SK-N-SH (cell line): ENCODE data around the gene ATOSB. TPM values are rescaled to one million over a fixed set of nuclear protein-coding genes. Genes with fewer than 3 reads are reported as not detected.

Source experiments
- CTCF ChIA-PET: fragments of 300-600, 350-600 bp; formaldehyde crosslinking; extraction: SDS; loops from one replicate; lab custom pipeline; 2021; lab: Yijun Ruan, JAX
- POLR2A ChIA-PET: fragments of 350-600 bp; sonication (Branson Sonifier 250); formaldehyde crosslinking; extraction: SDS; loops from one replicate; lab custom pipeline; 2020; ENCODE audit warnings: antibody characterized with exemption, inconsistent platforms; lab: Yijun Ruan, JAX
- DNase-seq: peaks from one replicate; pipeline ENCODE4 v3.0.0; 2012
- H2AFZ ChIP-seq: fragments of 200-600 bp; sonication (generic); 2 replicates; pipeline ENCODE4 v1.8.1; 2016; ENCODE audit warnings: antibody characterized with exemption, mild to moderate bottlenecking, low read depth
- H3F3A ChIP-seq: fragments of 200-600 bp; sonication (generic); replicated peaks from 2 replicates; pipeline ENCODE3; 2016; ENCODE audit warnings: antibody characterized with exemption, mild to moderate bottlenecking; ENCODE audit not compliant: insufficient read depth
- H3K27ac ChIP-seq, 2 experiments: fragments of 200-500 bp in 1 of 2; fragments of 200-600 bp in 1 of 2; sonication (Bioruptor generic) in 1 of 2; sonication (generic), shearing (Covaris generic) in 1 of 2; 2 replicates each; pipeline versions ENCODE4 v1.5.1 to v1.6.1; 2014 to 2016; ENCODE audit warnings: low read depth in 2 of 2, inconsistent platforms in 1 of 2, low read length in 1 of 2, mild to moderate bottlenecking in 1 of 2, mixed read lengths in 1 of 2
- H3K27me3 ChIP-seq: fragments of 200-600 bp; sonication (generic), shearing (Covaris generic); 2 replicates; pipeline ENCODE4 v1.6.1; 2016; ENCODE audit warnings: mixed run types; ENCODE audit not compliant: insufficient read depth
- H3K36me3 ChIP-seq, 2 experiments: fragments of 200-500 bp in 1 of 2; fragments of 200-600 bp in 1 of 2; sonication (Bioruptor generic) in 1 of 2; sonication (generic) in 1 of 2; replicated peaks in 1 of 2; 2 replicates each; pipeline versions ENCODE3 to v1.5.1; 2014 to 2016; ENCODE audit warnings: low read length in 1 of 2, mild to moderate bottlenecking in 1 of 2; ENCODE audit not compliant: insufficient read depth in 2 of 2, control insufficient read depth in 1 of 2
- H3K4me1 ChIP-seq, 2 experiments: fragments of 200-500 bp in 1 of 2; fragments of 200-600 bp in 1 of 2; sonication (Bioruptor generic) in 1 of 2; sonication (generic), shearing (Covaris generic) in 1 of 2; 2 replicates each; pipeline versions ENCODE4 v1.5.1 to v1.6.1; 2014 to 2016; ENCODE audit warnings: low read depth in 1 of 2, low read length in 1 of 2, mixed run types in 1 of 2; ENCODE audit not compliant: insufficient read depth in 2 of 2, control insufficient read depth in 1 of 2
- H3K4me2 ChIP-seq: fragments of 200-600 bp; sonication (generic), shearing (Covaris generic); 2 replicates; pipeline ENCODE4 v1.6.1; 2017; ENCODE audit warnings: mixed run types
- H3K4me3 ChIP-seq, 2 experiments: fragments of 200-500 bp in 1 of 2; fragments of 200-600 bp in 1 of 2; sonication (Bioruptor generic) in 1 of 2; sonication (generic), shearing (Covaris generic) in 1 of 2; 2 replicates each; pipeline versions ENCODE4 v1.5.1 to v1.8.1; 2014 to 2016; ENCODE audit warnings: low read depth in 2 of 2, inconsistent platforms in 1 of 2, low read length in 1 of 2, mild to moderate bottlenecking in 1 of 2, mixed read lengths in 1 of 2, moderate library complexity in 1 of 2
- H3K79me2 ChIP-seq: fragments of 200-600 bp; sonication (generic); 2 replicates; pipeline ENCODE4 v1.8.1; 2017; ENCODE audit warnings: mild to moderate bottlenecking; ENCODE audit not compliant: insufficient read depth
- H3K9ac ChIP-seq: fragments of 200-600 bp; sonication (generic); 2 replicates; pipeline ENCODE4 v1.6.1; 2017; ENCODE audit warnings: mixed run types
- H3K9me2 ChIP-seq: fragments of 200-600 bp; sonication (generic); 2 replicates; pipeline ENCODE4 v1.6.1; 2017; ENCODE audit warnings: mixed run types
- H3K9me3 ChIP-seq: fragments of 200-600 bp; sonication (generic); 2 replicates; pipeline ENCODE4 v1.6.1; 2017; ENCODE audit warnings: mixed run types, mild to moderate bottlenecking, moderate library complexity
- H4K20me1 ChIP-seq: fragments of 200-600 bp; sonication (generic); 2 replicates; pipeline ENCODE4 v1.6.1; 2017; ENCODE audit warnings: mild to moderate bottlenecking, mixed run types; ENCODE audit not compliant: insufficient read depth
- CTCF ChIP-seq: fragments of 200-600 bp; sonication (generic); IDR thresholded peaks from 2 replicates; pipeline ENCODE4 v1.6.1; 2017; ENCODE audit warnings: antibody characterized with exemption, mild to moderate bottlenecking, moderate library complexity
- ELF1 ChIP-seq: IDR thresholded peaks from 2 replicates; pipeline ENCODE4 v1.4.0; 2012
- EP300 ChIP-seq, 2 experiments: IDR thresholded peaks; 2 replicates each; pipeline versions ENCODE4 v1.4.0 to v1.6.1; 2012; ENCODE audit warnings: borderline replicate concordance in 1 of 2, low read depth in 1 of 2, low read length in 1 of 2
- FOXJ3 ChIP-seq: sonication (generic); formaldehyde crosslinking; IDR thresholded peaks from 2 replicates; pipeline ENCODE4 v1.5.1; 2020; ENCODE audit warnings: mild to moderate bottlenecking, missing genetic modification reagents
- FOXM1 ChIP-seq: IDR thresholded peaks from 2 replicates; pipeline ENCODE4 v1.4.0; 2012; ENCODE audit warnings: low read depth, mild to moderate bottlenecking
- GABPA ChIP-seq: IDR thresholded peaks from 2 replicates; pipeline ENCODE4 v1.4.0; 2012; ENCODE audit warnings: low read depth, mild to moderate bottlenecking
- GATA2 ChIP-seq: sonication (generic); formaldehyde crosslinking; IDR thresholded peaks from 2 replicates; pipeline ENCODE4 v1.5.0; 2020; ENCODE audit warnings: mild to moderate bottlenecking, missing genetic modification reagents
- JUND ChIP-seq: IDR thresholded peaks from 2 replicates; pipeline ENCODE4 v1.4.0; 2012
- MAX ChIP-seq: IDR thresholded peaks from 2 replicates; pipeline ENCODE4 v1.4.0; 2012; ENCODE audit warnings: low read depth
- MEF2A ChIP-seq: IDR thresholded peaks from 2 replicates; pipeline ENCODE4 v1.4.0; 2012; ENCODE audit warnings: low read depth, borderline replicate concordance
- MXI1 ChIP-seq: IDR thresholded peaks from 2 replicates; pipeline ENCODE4 v1.6.1; 2012; ENCODE audit warnings: mild to moderate bottlenecking, low read depth, low read length, improper control_type of control experiment
- NFIC ChIP-seq: IDR thresholded peaks from 2 replicates; pipeline ENCODE4 v1.4.0; 2012; ENCODE audit warnings: borderline replicate concordance
- NRF1 ChIP-seq: IDR thresholded peaks from 2 replicates; pipeline ENCODE4 v1.6.1; 2012; ENCODE audit warnings: low read depth, mild to moderate bottlenecking, low read length
- PBX3 ChIP-seq: IDR thresholded peaks from 2 replicates; pipeline ENCODE4; 2012
- POLR2AphosphoS5 ChIP-seq: IDR thresholded peaks from 2 replicates; pipeline ENCODE4 v1.6.1; 2012; ENCODE audit warnings: low read depth, low read length
- RAD21 ChIP-seq: IDR thresholded peaks from 2 replicates; pipeline ENCODE4 v1.6.1; 2012; ENCODE audit warnings: mild to moderate bottlenecking, low read length
- RCOR1 ChIP-seq: fragments of 150-350 bp; IDR thresholded peaks from 2 replicates; pipeline ENCODE4 v1.6.1; 2017; ENCODE audit warnings: antibody characterized with exemption, low read length
- REST ChIP-seq: IDR thresholded peaks from 2 replicates; pipeline ENCODE4 v1.6.1; 2012; ENCODE audit warnings: mild to moderate bottlenecking, low read depth, low read length, moderate library complexity
- RFX5 ChIP-seq: IDR thresholded peaks from 2 replicates; pipeline ENCODE4 v1.6.1; 2012; ENCODE audit warnings: mild to moderate bottlenecking, improper control_type of control experiment, low read length
- RXRA ChIP-seq: IDR thresholded peaks from 2 replicates; pipeline ENCODE4 v1.4.0; 2012; ENCODE audit warnings: low read depth, mild to moderate bottlenecking, borderline replicate concordance
- SIN3A ChIP-seq: IDR thresholded peaks from 2 replicates; pipeline ENCODE4 v1.6.1; 2012; ENCODE audit warnings: low read depth, mild to moderate bottlenecking, low read length, moderate library complexity, borderline replicate concordance
- SMC3 ChIP-seq: IDR thresholded peaks from 2 replicates; pipeline ENCODE4 v1.6.1; 2012; ENCODE audit warnings: low read depth, low read length, improper control_type of control experiment
- TCF12 ChIP-seq: IDR thresholded peaks from 2 replicates; pipeline ENCODE4 v1.4.0; 2012
- USF2 ChIP-seq: fragments of 150-350 bp; IDR thresholded peaks from 2 replicates; pipeline ENCODE4 v1.6.1; 2017; ENCODE audit warnings: antibody characterized with exemption, low read length, low read depth, borderline replicate concordance
- YY1 ChIP-seq: IDR thresholded peaks from 2 replicates; pipeline ENCODE4 v1.4.0; 2012; ENCODE audit warnings: low read depth, mild to moderate bottlenecking
- WGBS: methylation state at CpG from one replicate; pipeline ENCODE4 v1.1.6; 2017; ENCODE audit warnings: low lambda C conversion rate; 5-methylcytosine and 5-hydroxymethylcytosine counted together
- polyA plus RNA-seq, 3 experiments: library from polyadenylated mRNA; depleted of rRNA; stranded (reverse); fragments of >200 nt; gene quantifications; 2 replicates each; pipeline ENCODE4 v1.2.3, GENCODE V29; 2012

The ATOSB gene
- polyA plus RNA-seq, 1 of the 3 experiments (the other 2 are of a cell fraction): 42.6 TPM

- TF ChIP-seq FOXM1 (no peak), EP300 (IDR thresholded peaks at IDR 0.05; ENCODE audit: borderline replicate concordance in 1 of 2, low read depth in 1 of 2, low read length in 1 of 2) (no peak; a peak in 1 of 4 replicates), FOXJ3 (CRISPR knock-in tag) (0 out of 2 replicates have a peak, but pooled peaks have one; percentile 66), YY1 (peak; percentile 85), RFX5 (no peak), ELF1 (peak; percentile 96), TCF12 (no peak), MXI1 (peak; percentile 71), POLR2AphosphoS5 (peak; percentile 60), RXRA (no peak), NFIC (no peak), RCOR1 (no peak; the same call in 1 of the 2 replicates), GATA2 (CRISPR knock-in tag) (0 out of 2 replicates have a peak, but pooled peaks have one; percentile 3), MEF2A (no peak), GABPA (peak; percentile 82), SMC3 (peak; percentile 51)
These were observed 19.4 kb downstream of the ATOSB start, which contains the start of gene PIGO (continued) for GRCh38 chr9:35096035-35096849.

GRCh38 chr9:35091536-35091935, 24.1 kb downstream of the ATOSB start:
- Histone ChIP-seq H3K36me3 (peaks cover 5 to 56% of the 10 kb centered on the region in 2 experiments), H3K4me1 (peaks cover 5 to 10% of the 10 kb centered on the region in 2 experiments; a peak in 1 of 4 replicates), H3K4me2 (no peak overlapping the region), H3K4me3 (no peak overlapping the region), H3K9me3 (no peaks in the 10 kb centered on the region), H3K27ac (no peak overlapping the region), H3K9me2 (no peaks in the 10 kb centered on the region), H4K20me1 (no peaks in the 10 kb centered on the region), H3K9ac (no peak overlapping the region), H3K79me2 (peaks cover 14% of the 10 kb centered on the region; the same call in 1 of the 2 replicates), H3K27me3 (no peaks in the 10 kb centered on the region), H2AFZ (no peak overlapping the region), H3F3A (peaks cover 3% of the 10 kb centered on the region)
- POLR2A ChIA-PET: interaction anchor here (1.1 kb wide), 2 partner anchors 11 to 19 kb away, joined by 4 to 5 read pairs; partner anchors contain the start of genes FANCG and VCP
- WGBS: 95% methylated on average over 15 of the region's 17 CpGs
- CTCF ChIA-PET: interaction anchor here (1.0 to 1.6 kb wide), 2 partner anchors 192 to 512 kb away, joined by 3 to 6 read pairs; no protein-coding TSS in a partner anchor
- DNase-seq: no peak
- no peak for TF ChIP-seq GATA2 (CRISPR knock-in tag)
- no peak for TF ChIP-seq NFIC
- TF ChIP-seq NRF1: no peak
- no peak for TF ChIP-seq GABPA
- no peak for TF ChIP-seq ELF1
- no peak for TF ChIP-seq MXI1
- no peak for TF ChIP-seq JUND
- TF ChIP-seq MEF2A: no peak
- no peak for TF ChIP-seq RAD21
- TF ChIP-seq MAX: no peak
- TF ChIP-seq SIN3A: no peak
- no peak for TF ChIP-seq PBX3
- TF ChIP-seq USF2: no peak
- no peak for TF ChIP-seq CTCF
- TF ChIP-seq REST: no peak
- TF ChIP-seq RXRA: no peak
